B cell (primary cell): ENCODE data around the gene SOAT2. TPM values are rescaled to one million over a fixed set of nuclear protein-coding genes. Genes with fewer than 3 reads are reported as not detected.

ENCODE experiments used
- ATAC-seq: fragments of 200-7000 bp; cut with Tn5 transposase; one replicate; pipeline ENCODE4 v1.10.0; 2021; ENCODE audit warnings: low read depth, mild to moderate bottlenecking, moderate number of reproducible peaks, moderate library complexity
- CTCF ChIA-PET: fragments of 350-600 bp; sonication (Branson Sonifier 250); formaldehyde crosslinking; loops from one replicate; lab custom pipeline; 2021; ENCODE audit warnings: antibody characterized with exemption, inconsistent platforms; lab: Charles Lee
- POLR2A ChIA-PET: fragments of 350-600 bp; sonication (Branson Sonifier 250); formaldehyde crosslinking; loops from one replicate; lab custom pipeline; 2021; ENCODE audit warnings: antibody characterized with exemption; lab: Charles Lee
- DNase-seq: peaks from one replicate; pipeline ENCODE4 v3.0.0; 2013
- H2AFZ ChIP-seq: 2 replicates; pipeline ENCODE4 v1.6.1; 2012; ENCODE audit warnings: mild to moderate bottlenecking, low read depth, low read length; ENCODE audit not compliant: insufficient read depth, poor library complexity, severe bottlenecking
- H3K27ac ChIP-seq, 2 donors: 1 replicate in 1 of 2; 2 replicates in 1 of 2; pipeline ENCODE4 v1.5.1; 2012 to 2013; ENCODE audit warnings: low read length in 2 of 2, mild to moderate bottlenecking in 2 of 2, moderate library complexity in 1 of 2
- H3K27me3 ChIP-seq, 4 experiments: fragments of 200-600 bp in 1 of 4; sonication (generic) in 1 of 4; replicated peaks in 1 of 4; 1 replicate in 2 of 4; 2 replicates in 2 of 4; pipeline versions ENCODE4 v1.6.1 to v1.7.0; 2013 to 2016; ENCODE audit warnings: low read length in 3 of 4, mild to moderate bottlenecking in 2 of 4, mixed read lengths in 1 of 4, moderate library complexity in 1 of 4; ENCODE audit not compliant: insufficient read depth in 4 of 4, control insufficient read depth in 3 of 4; ENCODE audit errors: control extremely low read depth in 1 of 4
- H3K36me3 ChIP-seq, 2 experiments: replicated peaks in 1 of 2; 1 replicate in 1 of 2; 2 replicates in 1 of 2; pipeline versions ENCODE4 v1.6.1 to v1.7.1; 2013; ENCODE audit warnings: low read length in 1 of 2; ENCODE audit not compliant: insufficient read depth in 2 of 2, control insufficient read depth in 1 of 2; ENCODE audit errors: control extremely low read depth in 1 of 2, extremely low read depth in 1 of 2
- H3K4me1 ChIP-seq, 2 donors: fragments of 200-600 bp in 1 of 2; sonication (generic) in 1 of 2; 1 replicate in 1 of 2; 2 replicates in 1 of 2; pipeline versions ENCODE4 v1.5.1 to v1.6.1; 2013 to 2017; ENCODE audit warnings: low read length in 2 of 2; ENCODE audit not compliant: control insufficient read depth in 2 of 2, insufficient read depth in 2 of 2
- H3K4me2 ChIP-seq: replicated peaks from 2 replicates; pipeline ENCODE3; 2012; ENCODE audit warnings: mild to moderate bottlenecking, low read depth, low read length; ENCODE audit not compliant: poor library complexity, severe bottlenecking
- H3K4me3 ChIP-seq, 5 experiments: fragments of 200-600 bp in 1 of 5; sonication (generic) in 1 of 5; 1 replicate in 3 of 5; 2 replicates in 2 of 5; pipeline versions ENCODE4 v1.5.1 to v1.7.0; 2011 to 2016; ENCODE audit warnings: low read length in 4 of 5, mild to moderate bottlenecking in 4 of 5, low read depth in 2 of 5, control low read depth in 1 of 5, moderate library complexity in 1 of 5; ENCODE audit not compliant: insufficient read depth in 1 of 5; ENCODE audit errors: control extremely low read depth in 1 of 5, extremely low read depth in 1 of 5
- H3K79me2 ChIP-seq: fragments of 200-600 bp; sonication (generic); one replicate; pipeline ENCODE4 v1.6.0; 2016; ENCODE audit warnings: low read length; ENCODE audit not compliant: control insufficient read depth, insufficient read depth
- H3K9ac ChIP-seq: fragments of 200-600 bp; sonication (generic); 2 replicates; pipeline ENCODE4 v1.6.1; 2017; ENCODE audit warnings: mild to moderate bottlenecking, low read length, moderate library complexity
- H3K9me3 ChIP-seq, 3 donors: one replicate each; pipeline versions ENCODE4 v1.6.1 to v1.7.1; 2013; ENCODE audit warnings: low read length in 2 of 3; ENCODE audit not compliant: control insufficient read depth in 2 of 3, insufficient read depth in 1 of 3; ENCODE audit errors: control extremely low read depth in 1 of 3
- H4K20me1 ChIP-seq: 2 replicates; pipeline ENCODE4 v1.6.0; 2012; ENCODE audit warnings: mild to moderate bottlenecking, low read length; ENCODE audit not compliant: insufficient read depth, control insufficient read depth, poor library complexity, severe bottlenecking
- H3K27ac Mint-ChIP-seq: one replicate; pipeline ENCODE4 v1.8.0; 2021; ENCODE audit warnings: mixed read lengths
- H3K27me3 Mint-ChIP-seq: one replicate; pipeline ENCODE4 v1.8.0; 2021; ENCODE audit warnings: mixed read lengths
- H3K4me1 Mint-ChIP-seq: one replicate; pipeline ENCODE4 v1.8.0; 2021; ENCODE audit warnings: mixed read lengths
- H3K4me3 Mint-ChIP-seq: one replicate; pipeline ENCODE4 v1.8.0; 2021; ENCODE audit warnings: mixed read lengths
- H3K9me3 Mint-ChIP-seq: one replicate; pipeline ENCODE4 v1.8.0; 2022; ENCODE audit warnings: mixed read lengths; ENCODE audit not compliant: insufficient read depth
- EZH2 ChIP-seq: IDR thresholded peaks from 2 replicates; pipeline ENCODE4 v1.6.1; 2012; ENCODE audit warnings: borderline replicate concordance, low read depth, mild to moderate bottlenecking, moderate library complexity, low read length; ENCODE audit not compliant: insufficient read depth, poor library complexity, severe bottlenecking
- WGBS: methylation state at CpG from one replicate; pipeline ENCODE4 v1.1.5; 2013; ENCODE audit warnings: missing lambda C conversion rate; ENCODE audit not compliant: insufficient coverage; 5-methylcytosine and 5-hydroxymethylcytosine counted together
- intact Hi-C: fragments of 100-400 bp; cut with micrococcal nuclease; formaldehyde crosslinking; loops from one replicate; pipeline ENCODE4 v1.10.0; 2022
- polyA plus RNA-seq: library from polyadenylated mRNA; depleted of rRNA; stranded (reverse); fragments of >200 nt; gene quantifications from 2 replicates; pipeline ENCODE4 v1.2.3, GENCODE V29; 2012
- total RNA-seq, 2 donors: library from RNA; stranded (reverse); fragments of 120-200 nt in 1 of 2; gene quantifications; 1 replicate in 1 of 2; 2 replicates in 1 of 2; pipeline versions ENCODE4 v1.2.3 to v1.2.4, GENCODE V29; 2013 to 2022
- TF ChIP-seq, protein P1 (sequence below): fragments of 200-600 bp; IDR thresholded peaks from one replicate; pipeline ENCODE4 v1.8.0; 2022; ENCODE audit warnings: antibody characterized with exemption, mild to moderate bottlenecking

SOAT2 gene
- total and polyA plus RNA-seq, 2 donors (not counting 1 experiment from before 2014, with no cell fraction given) = 0.31 TPM; not detected in 1

DNA sequence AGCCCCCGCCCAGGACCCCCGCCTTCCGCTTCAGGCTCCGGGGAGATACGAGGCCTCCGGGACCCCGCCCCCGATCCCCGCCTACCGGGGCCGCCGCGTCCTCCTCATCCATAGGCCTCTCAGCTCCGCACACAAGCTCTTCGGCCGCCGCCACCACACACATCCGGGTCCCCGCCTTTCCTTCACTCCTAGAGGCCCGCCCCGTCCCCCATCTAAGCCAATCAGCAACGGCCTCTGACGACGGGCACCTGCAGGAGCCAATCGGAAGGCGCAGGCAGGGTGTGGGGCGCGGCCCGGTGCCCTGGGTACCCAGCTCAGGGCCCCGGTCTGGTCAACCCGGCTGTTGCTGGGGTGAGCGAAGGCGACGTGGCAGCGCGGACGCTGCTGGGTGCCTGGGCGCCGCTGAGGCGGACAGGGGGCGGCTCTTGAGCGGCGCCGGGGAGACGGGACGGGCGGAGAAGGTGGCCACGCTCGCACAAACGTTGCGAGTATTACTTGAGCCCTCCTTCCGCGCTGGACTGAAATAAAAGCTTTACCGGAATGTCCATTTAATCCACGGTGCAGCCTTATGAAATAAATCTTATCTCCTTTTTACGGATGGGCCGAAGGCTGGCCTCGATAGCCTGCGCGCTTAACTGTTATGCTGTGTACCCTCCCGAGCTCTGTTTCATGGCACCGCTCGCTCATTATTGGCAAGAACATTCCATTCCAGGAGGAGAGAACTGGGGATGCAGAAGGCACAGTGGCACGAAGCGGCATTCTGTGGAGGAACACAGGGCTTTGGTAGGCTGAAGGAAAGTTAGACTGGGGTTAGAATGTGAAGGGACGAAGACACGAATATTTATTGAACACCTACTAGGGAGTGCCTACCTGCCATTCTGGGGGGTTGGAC is 23.8 kb upstream of the SOAT2 start, which contains the start of gene SPRYD3:
SPRYD3 (minus strand) TSS at position 165 of the 892 bp plus-strand sequence; CDS start at position 108, 57 bp downstream.
- peak within 1 kb of the TSS; percentile 82 for H3K4me2 ChIP-seq
- no peaks in the 10 kb centered on the region for H3K9me3 Mint-ChIP-seq
- peak within 1 kb of the TSS; percentile 81 for H3K9ac ChIP-seq
- H3K4me1 ChIP-seq = peaks cover 10 to 17% of the 10 kb centered on the region in 2 donors
- WGBS = 3% methylated on average over 63 of the region's 67 CpGs
- peak within 1 kb of the TSS; percentile 51 to 75 for H3K27ac ChIP-seq
- H3K9me3 ChIP-seq = peaks cover 0 to 3% (median 0%) of the 10 kb centered on the region in 3 donors
- no peak for TF ChIP-seq EZH2
- TF ChIP-seq, protein P1, sequence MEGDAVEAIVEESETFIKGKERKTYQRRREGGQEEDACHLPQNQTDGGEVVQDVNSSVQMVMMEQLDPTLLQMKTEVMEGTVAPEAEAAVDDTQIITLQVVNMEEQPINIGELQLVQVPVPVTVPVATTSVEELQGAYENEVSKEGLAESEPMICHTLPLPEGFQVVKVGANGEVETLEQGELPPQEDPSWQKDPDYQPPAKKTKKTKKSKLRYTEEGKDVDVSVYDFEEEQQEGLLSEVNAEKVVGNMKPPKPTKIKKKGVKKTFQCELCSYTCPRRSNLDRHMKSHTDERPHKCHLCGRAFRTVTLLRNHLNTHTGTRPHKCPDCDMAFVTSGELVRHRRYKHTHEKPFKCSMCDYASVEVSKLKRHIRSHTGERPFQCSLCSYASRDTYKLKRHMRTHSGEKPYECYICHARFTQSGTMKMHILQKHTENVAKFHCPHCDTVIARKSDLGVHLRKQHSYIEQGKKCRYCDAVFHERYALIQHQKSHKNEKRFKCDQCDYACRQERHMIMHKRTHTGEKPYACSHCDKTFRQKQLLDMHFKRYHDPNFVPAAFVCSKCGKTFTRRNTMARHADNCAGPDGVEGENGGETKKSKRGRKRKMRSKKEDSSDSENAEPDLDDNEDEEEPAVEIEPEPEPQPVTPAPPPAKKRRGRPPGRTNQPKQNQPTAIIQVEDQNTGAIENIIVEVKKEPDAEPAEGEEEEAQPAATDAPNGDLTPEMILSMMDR = no peak
- CTCF ChIA-PET = interaction anchor here (1.0 to 6.9 kb wide), 10 partner anchors 8 to 242 kb away, joined by 3 to 62 read pairs (median 6); partner anchors contain the start of genes AAAS, CSAD, EIF4B and ESPL1
- peaks cover 0 to 22% of the 10 kb centered on the region in 2 experiments for H3K36me3 ChIP-seq
- POLR2A ChIA-PET = interaction anchor here (0.7 to 1.5 kb wide), 13 partner anchors 11 to 1841 kb away, joined by 3 to 11 read pairs (median 5); partner anchors contain the start of genes DAZAP2, EIF4B, IGFBP6 and PFDN5
- H2AFZ ChIP-seq = peak within 1 kb of the TSS; percentile 99
- H3K4me3 Mint-ChIP-seq = peak within 1 kb of the TSS; percentile 95
- H3K4me1 Mint-ChIP-seq = peaks cover 28% of the 10 kb centered on the region
- H4K20me1 ChIP-seq = peaks cover 14% of the 10 kb centered on the region
- peak within 1 kb of the TSS; percentile 95 for H3K27ac Mint-ChIP-seq
- H3K27me3 Mint-ChIP-seq = peaks cover 4% of the 10 kb centered on the region
- ATAC-seq = peak; percentile 98
- peaks cover 0 to 8% (median 0%) of the 10 kb centered on the region in 4 experiments for H3K27me3 ChIP-seq
- H3K4me3 ChIP-seq = peak within 1 kb of the TSS; percentile 65 to 98 (median 80)
- peak; percentile 97 for DNase-seq
- intact Hi-C loops = loop anchor here (1.0 to 10.0 kb wide), 6 partner anchors 13 to 245 kb away; partner anchors contain the start of genes AAAS, CSAD, EIF4B and IGFBP6
- H3K79me2 ChIP-seq = peaks cover 23% of the 10 kb centered on the region
